Measurements from ENCODE around the gene SESN1. TPM values are rescaled to one million over a fixed set of nuclear protein-coding genes. Genes with fewer than 3 reads are reported as not detected.

Gene SESN1
- total and polyA plus RNA-seq, 9 of the 15 experiments (the other 6 are each of a cell fraction or from before 2014, with no cell fraction given), result 3.1 to 13.0 (median 7.4) TPM

- TF ChIP-seq, protein P1, sequence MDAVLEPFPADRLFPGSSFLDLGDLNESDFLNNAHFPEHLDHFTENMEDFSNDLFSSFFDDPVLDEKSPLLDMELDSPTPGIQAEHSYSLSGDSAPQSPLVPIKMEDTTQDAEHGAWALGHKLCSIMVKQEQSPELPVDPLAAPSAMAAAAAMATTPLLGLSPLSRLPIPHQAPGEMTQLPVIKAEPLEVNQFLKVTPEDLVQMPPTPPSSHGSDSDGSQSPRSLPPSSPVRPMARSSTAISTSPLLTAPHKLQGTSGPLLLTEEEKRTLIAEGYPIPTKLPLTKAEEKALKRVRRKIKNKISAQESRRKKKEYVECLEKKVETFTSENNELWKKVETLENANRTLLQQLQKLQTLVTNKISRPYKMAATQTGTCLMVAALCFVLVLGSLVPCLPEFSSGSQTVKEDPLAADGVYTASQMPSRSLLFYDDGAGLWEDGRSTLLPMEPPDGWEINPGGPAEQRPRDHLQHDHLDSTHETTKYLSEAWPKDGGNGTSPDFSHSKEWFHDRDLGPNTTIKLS (IDR thresholded peaks at IDR 0.05; ENCODE audit: borderline replicate concordance, low read depth), result peak; percentile 54; the same call in 1 of the 2 replicates
- TF ChIP-seq IRF2 (CRISPR knock-in tag; IDR thresholded peaks at IDR 0.05), result no peak
- TF ChIP-seq, protein P2, sequence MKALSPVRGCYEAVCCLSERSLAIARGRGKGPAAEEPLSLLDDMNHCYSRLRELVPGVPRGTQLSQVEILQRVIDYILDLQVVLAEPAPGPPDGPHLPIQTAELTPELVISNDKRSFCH (CRISPR knock-in tag; IDR thresholded peaks at IDR 0.05), result no peak
- TF ChIP-seq, protein P2 (tag; IDR thresholded peaks at IDR 0.05), result peak; percentile 9; the same call in 1 of the 2 replicates
- no peak for TF ChIP-seq ZSCAN32 (CRISPR knock-in tag; IDR thresholded peaks at IDR 0.05)
- no peak for TF ChIP-seq TBL1XR1 (IDR thresholded peaks at IDR 0.05; ENCODE audit: low read length in 2 of 2)
- TF ChIP-seq SMARCA4 (IDR thresholded peaks at IDR 0.05), result no peak
- no peak for TF ChIP-seq PTBP1 (IDR thresholded peaks at IDR 0.05; ENCODE audit: low read depth, low read length)
- TF ChIP-seq, protein P3, sequence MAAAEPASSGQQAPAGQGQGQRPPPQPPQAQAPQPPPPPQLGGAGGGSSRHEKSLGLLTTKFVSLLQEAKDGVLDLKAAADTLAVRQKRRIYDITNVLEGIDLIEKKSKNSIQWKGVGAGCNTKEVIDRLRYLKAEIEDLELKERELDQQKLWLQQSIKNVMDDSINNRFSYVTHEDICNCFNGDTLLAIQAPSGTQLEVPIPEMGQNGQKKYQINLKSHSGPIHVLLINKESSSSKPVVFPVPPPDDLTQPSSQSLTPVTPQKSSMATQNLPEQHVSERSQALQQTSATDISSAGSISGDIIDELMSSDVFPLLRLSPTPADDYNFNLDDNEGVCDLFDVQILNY (CRISPR knock-in tag; IDR thresholded peaks at IDR 0.05), result 0 out of 2 replicates have a peak, but pooled peaks have one; percentile 53
- no peak for TF ChIP-seq SRF (CRISPR knock-in tag; IDR thresholded peaks at IDR 0.05)
- peak; percentile 58 for TF ChIP-seq POLR2B (IDR thresholded peaks at IDR 0.05; ENCODE audit: low read depth, partially characterized antibody)
- peak in 1 of 2 experiments; percentile 45; a peak in 1 of 4 replicates for TF ChIP-seq SIN3A (IDR thresholded peaks at IDR 0.05; ENCODE audit: borderline replicate concordance in 2 of 2, control insufficient read depth in 1 of 2, low read depth in 2 of 2, low read length in 2 of 2)
- TF ChIP-seq MTA2 (IDR thresholded peaks at IDR 0.05; ENCODE audit: low read depth), result no peak
- TF ChIP-seq SMAD4 (CRISPR knock-in tag; conservative IDR thresholded peaks at IDR 0.05), result peak; percentile 87
- TF ChIP-seq NEUROD1 (IDR thresholded peaks at IDR 0.05; ENCODE audit: borderline replicate concordance, low read depth, low read length, partially characterized antibody), result no peak
- TF ChIP-seq ZC3H4 (CRISPR knock-in tag; IDR thresholded peaks at IDR 0.05; ENCODE audit: borderline replicate concordance), result no peak
- TF ChIP-seq TEAD2 (tag; IDR thresholded peaks at IDR 0.05), result no peak
- no peak for TF ChIP-seq ZNF764 (CRISPR knock-in tag; IDR thresholded peaks at IDR 0.05; ENCODE audit: low read depth)
- TF ChIP-seq XRCC4 (IDR thresholded peaks at IDR 0.05; ENCODE audit: extremely low read depth, insufficient read depth, insufficient read length), result no peak
Observed at GRCh38 chr6:109009236-109009961, 85.2 kb downstream of the SESN1 start (continued).
